ENCODE data around the gene DHCR24.

The DHCR24 gene

GRCh38 chr1:54865238-54866073 is 21.5 kb downstream of the DHCR24 start:
- in situ Hi-C loops (cut with HindIII; ENCODE audit: low sequenced_read_pairs): no loop called here

GRCh38 chr1:54864460-54865208 is 22.4 kb downstream of the DHCR24 start:
- in situ Hi-C loops (cut with HindIII; ENCODE audit: low sequenced_read_pairs): no loop called here

GRCh38 chr1:54863267-54863665 is 23.7 kb downstream of the DHCR24 start:
- in situ Hi-C loops (cut with HindIII; ENCODE audit: low sequenced_read_pairs): no loop called here

GRCh38 chr1:54861070-54861761 is 25.8 kb downstream of the DHCR24 start:
- in situ Hi-C loops (cut with HindIII; ENCODE audit: low sequenced_read_pairs): no loop called here

- in situ Hi-C loops (cut with HindIII; ENCODE audit: low sequenced_read_pairs): no loop called here
Observed at GRCh38 chr1:54859700-54860391, 27.1 kb downstream of the DHCR24 start.

- in situ Hi-C loops (cut with HindIII; ENCODE audit: low sequenced_read_pairs): no loop called here
Observed at GRCh38 chr1:54857746-54858561, 29.0 kb downstream of the DHCR24 start.

- in situ Hi-C loops (cut with HindIII; ENCODE audit: low sequenced_read_pairs): no loop called here
Observed at GRCh38 chr1:54857141-54857540, 29.9 kb downstream of the DHCR24 start.

- in situ Hi-C loops (cut with HindIII; ENCODE audit: low sequenced_read_pairs): no loop called here
Observed at GRCh38 chr1:54854381-54855020, 32.5 kb downstream of the DHCR24 start.

GRCh38 chr1:54853793-54854370 is 33.1 kb downstream of the DHCR24 start:
- in situ Hi-C loops (cut with HindIII; ENCODE audit: low sequenced_read_pairs): no loop called here

- in situ Hi-C loops (cut with HindIII; ENCODE audit: low sequenced_read_pairs): no loop called here
Observed at GRCh38 chr1:54853096-54853792, 33.8 kb downstream of the DHCR24 start.

GRCh38 chr1:54851936-54852524 is 35.0 kb downstream of the DHCR24 start:
- in situ Hi-C loops (cut with HindIII; ENCODE audit: low sequenced_read_pairs): no loop called here

- in situ Hi-C loops (cut with HindIII; ENCODE audit: low sequenced_read_pairs): no loop called here
Observed at GRCh38 chr1:54851406-54851805, 35.6 kb downstream of the DHCR24 start.

- in situ Hi-C loops (cut with HindIII; ENCODE audit: low sequenced_read_pairs): no loop called here
Observed at GRCh38 chr1:54850737-54851136, 36.3 kb downstream of the DHCR24 start.

GRCh38 chr1:54850069-54850730 is 36.8 kb downstream of the DHCR24 start:
- in situ Hi-C loops (cut with HindIII; ENCODE audit: low sequenced_read_pairs): no loop called here

- in situ Hi-C loops (cut with HindIII; ENCODE audit: low sequenced_read_pairs): no loop called here
Observed at GRCh38 chr1:54849219-54850068, 37.6 kb downstream of the DHCR24 start.

GRCh38 chr1:54848134-54848948 is 38.7 kb downstream of the DHCR24 start:
- in situ Hi-C loops (cut with HindIII; ENCODE audit: low sequenced_read_pairs): no loop called here
